Measurements from ENCODE around the gene XPNPEP2. TPM values are rescaled to one million over a fixed set of nuclear protein-coding genes. Genes with fewer than 3 reads are reported as not detected.
A peak's percentile ranks its signal among the peaks of the same experiment; 100 is the strongest.

XPNPEP2 gene
- polyA plus RNA-seq, result 0.26 TPM

- H3K27ac Mint-ChIP-seq, result peak within 1 kb of the TSS in 2 of 3 donors; percentile 37 to 68
- no peaks in the 10 kb centered on the region for H3K36me3 Mint-ChIP-seq
- H3K27me3 Mint-ChIP-seq, result peaks cover 12% of the 10 kb centered on the region
- H3K4me1 Mint-ChIP-seq, result peaks cover 17 to 21% (median 20%) of the 10 kb centered on the region in 3 donors
- H3K9me3 Mint-ChIP-seq, result peaks cover 0 to 2% (median 0%) of the 10 kb centered on the region in 3 donors
- H3K4me3 Mint-ChIP-seq, result peak within 1 kb of the TSS in 2 of 4 donors; percentile 9 to 67
Observed at GRCh38 chrX:129738466-129739308, at the start of gene XPNPEP2. TSS of gene XPNPEP2 (plus strand) at chrX:129738979. CDS start at chrX:129739214, 235 bp downstream.

GRCh38 chrX:129689796-129690195 is 49.0 kb upstream of the XPNPEP2 start:
- no peak overlapping the region for H3K27ac Mint-ChIP-seq

GRCh38 chrX:129690435-129690834 is 48.3 kb upstream of the XPNPEP2 start:
- H3K4me1 Mint-ChIP-seq, result peaks cover 0 to 2% (median 0%) of the 10 kb centered on the region in 3 donors
- H3K27ac Mint-ChIP-seq, result no peak overlapping the region
- peaks cover 2% of the 10 kb centered on the region for H3K36me3 Mint-ChIP-seq
- no peak overlapping the region for H3K4me3 Mint-ChIP-seq
- H3K27me3 Mint-ChIP-seq, result peaks cover 9% of the 10 kb centered on the region
- no peaks in the 10 kb centered on the region for H3K9me3 Mint-ChIP-seq

More at GRCh38 chrX:129689796-129690195, 49.0 kb upstream of the XPNPEP2 start:
- Mint-ChIP-seq H3K4me1 (peaks cover 0 to 2% (median 0%) of the 10 kb centered on the region in 3 donors), H3K4me3 (no peak overlapping the region), H3K36me3 (peaks cover 2% of the 10 kb centered on the region), H3K9me3 (no peaks in the 10 kb centered on the region), H3K27me3 (peaks cover 10% of the 10 kb centered on the region)

GRCh38 chrX:129693354-129693753 is 45.4 kb upstream of the XPNPEP2 start:
- peaks cover 18% of the 10 kb centered on the region for H3K27me3 Mint-ChIP-seq
- H3K36me3 Mint-ChIP-seq, result peaks cover 2% of the 10 kb centered on the region
- H3K4me1 Mint-ChIP-seq, result peaks cover 0 to 2% (median 0%) of the 10 kb centered on the region in 3 donors
- no peak overlapping the region for H3K27ac Mint-ChIP-seq
- H3K4me3 Mint-ChIP-seq, result no peak overlapping the region
- no peaks in the 10 kb centered on the region for H3K9me3 Mint-ChIP-seq

GRCh38 chrX:129694805-129695204 is 44.0 kb upstream of the XPNPEP2 start:
- Mint-ChIP-seq H3K4me1 (no peaks in the 10 kb centered on the region), H3K9me3 (no peaks in the 10 kb centered on the region), H3K36me3 (no peaks in the 10 kb centered on the region), H3K4me3 (no peak overlapping the region), H3K27ac (no peak overlapping the region), H3K27me3 (peaks cover 11% of the 10 kb centered on the region)

- no peak overlapping the region for H3K4me3 Mint-ChIP-seq
- H3K9me3 Mint-ChIP-seq, result no peaks in the 10 kb centered on the region
- H3K4me1 Mint-ChIP-seq, result no peaks in the 10 kb centered on the region
- no peaks in the 10 kb centered on the region for H3K36me3 Mint-ChIP-seq
- no peak overlapping the region for H3K27ac Mint-ChIP-seq
- peaks cover 11% of the 10 kb centered on the region for H3K27me3 Mint-ChIP-seq
Observed at GRCh38 chrX:129695535-129695934, 43.2 kb upstream of the XPNPEP2 start.

- Mint-ChIP-seq H3K4me3 (no peak overlapping the region), H3K27me3 (peaks cover 11% of the 10 kb centered on the region), H3K36me3 (no peaks in the 10 kb centered on the region), H3K9me3 (no peaks in the 10 kb centered on the region), H3K27ac (no peak overlapping the region), H3K4me1 (no peaks in the 10 kb centered on the region)
Observed at GRCh38 chrX:129695937-129696336, 42.8 kb upstream of the XPNPEP2 start.

- Mint-ChIP-seq H3K27me3 (peaks cover 13% of the 10 kb centered on the region), H3K27ac (no peak overlapping the region), H3K4me3 (no peak overlapping the region), H3K9me3 (no peaks in the 10 kb centered on the region), H3K36me3 (no peaks in the 10 kb centered on the region), H3K4me1 (no peaks in the 10 kb centered on the region)
Observed at GRCh38 chrX:129696463-129697155, 42.2 kb upstream of the XPNPEP2 start.

GRCh38 chrX:129697204-129697829 is 41.5 kb upstream of the XPNPEP2 start:
- Mint-ChIP-seq H3K9me3 (no peaks in the 10 kb centered on the region), H3K4me1 (no peaks in the 10 kb centered on the region), H3K27ac (no peak overlapping the region), H3K36me3 (no peaks in the 10 kb centered on the region), H3K27me3 (peaks cover 13% of the 10 kb centered on the region), H3K4me3 (no peak overlapping the region)

- Mint-ChIP-seq H3K27me3 (peaks cover 13% of the 10 kb centered on the region), H3K36me3 (no peaks in the 10 kb centered on the region), H3K9me3 (no peaks in the 10 kb centered on the region), H3K4me1 (no peaks in the 10 kb centered on the region), H3K27ac (no peak overlapping the region), H3K4me3 (no peak overlapping the region)
Observed at GRCh38 chrX:129698150-129698549, 40.6 kb upstream of the XPNPEP2 start.

- Mint-ChIP-seq H3K27ac (no peak overlapping the region), H3K36me3 (no peaks in the 10 kb centered on the region), H3K4me1 (no peaks in the 10 kb centered on the region), H3K4me3 (no peak overlapping the region), H3K27me3 (peaks cover 20% of the 10 kb centered on the region), H3K9me3 (no peaks in the 10 kb centered on the region)
Observed at GRCh38 chrX:129700536-129700935, 38.2 kb upstream of the XPNPEP2 start.

GRCh38 chrX:129701624-129702069 is 37.1 kb upstream of the XPNPEP2 start:
- H3K27me3 Mint-ChIP-seq, result peaks cover 16% of the 10 kb centered on the region
- H3K9me3 Mint-ChIP-seq, result no peaks in the 10 kb centered on the region
- no peak overlapping the region for H3K4me3 Mint-ChIP-seq
- H3K36me3 Mint-ChIP-seq, result no peaks in the 10 kb centered on the region
- peak overlapping the region in 1 of 3 donors; percentile 42 for H3K27ac Mint-ChIP-seq
- H3K4me1 Mint-ChIP-seq, result no peaks in the 10 kb centered on the region

GRCh38 chrX:129704491-129704890 is 34.3 kb upstream of the XPNPEP2 start:
- no peak overlapping the region for H3K4me3 Mint-ChIP-seq
- H3K27ac Mint-ChIP-seq, result no peak overlapping the region
- no peaks in the 10 kb centered on the region for H3K4me1 Mint-ChIP-seq
- H3K36me3 Mint-ChIP-seq, result no peaks in the 10 kb centered on the region
- peaks cover 15% of the 10 kb centered on the region for H3K27me3 Mint-ChIP-seq
- peaks cover 3 to 13% (median 9%) of the 10 kb centered on the region in 3 donors for H3K9me3 Mint-ChIP-seq

- peaks cover 15% of the 10 kb centered on the region for H3K27me3 Mint-ChIP-seq
- H3K36me3 Mint-ChIP-seq, result no peaks in the 10 kb centered on the region
- H3K4me3 Mint-ChIP-seq, result peak overlapping the region in 1 of 4 donors; percentile 10
- peaks cover 3 to 13% (median 10%) of the 10 kb centered on the region in 3 donors for H3K9me3 Mint-ChIP-seq
- H3K27ac Mint-ChIP-seq, result no peak overlapping the region
- H3K4me1 Mint-ChIP-seq, result no peaks in the 10 kb centered on the region
Observed at GRCh38 chrX:129705377-129705925, 33.3 kb upstream of the XPNPEP2 start.

- H3K9me3 Mint-ChIP-seq, result peaks cover 3 to 13% (median 10%) of the 10 kb centered on the region in 3 donors
- H3K36me3 Mint-ChIP-seq, result no peaks in the 10 kb centered on the region
- peaks cover 17% of the 10 kb centered on the region for H3K27me3 Mint-ChIP-seq
- H3K4me1 Mint-ChIP-seq, result no peaks in the 10 kb centered on the region
- H3K4me3 Mint-ChIP-seq, result no peak overlapping the region
- H3K27ac Mint-ChIP-seq, result no peak overlapping the region
Observed at GRCh38 chrX:129705988-129706387, 32.8 kb upstream of the XPNPEP2 start.
